NOMO-1 (cell line): Measurements from ENCODE around the gene MACIR.
A peak's percentile ranks its signal among the peaks of the same experiment; 100 is the strongest.
"Not testable (repeated sequence)": the region's sequence is repeated elsewhere in the genome, so short reads cannot be mapped to it uniquely, and the experiment has no call there.

Source experiments
- DNase-seq, 2 experiments: peaks; one replicate each; lab custom pipeline; 2025; ENCODE audit not compliant: unreplicated experiment in 2 of 2; lab: John Stamatoyannopoulos, UW

MACIR gene, protein sequence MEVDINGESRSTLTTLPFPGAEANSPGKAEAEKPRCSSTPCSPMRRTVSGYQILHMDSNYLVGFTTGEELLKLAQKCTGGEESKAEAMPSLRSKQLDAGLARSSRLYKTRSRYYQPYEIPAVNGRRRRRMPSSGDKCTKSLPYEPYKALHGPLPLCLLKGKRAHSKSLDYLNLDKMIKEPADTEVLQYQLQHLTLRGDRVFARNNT

DNA sequence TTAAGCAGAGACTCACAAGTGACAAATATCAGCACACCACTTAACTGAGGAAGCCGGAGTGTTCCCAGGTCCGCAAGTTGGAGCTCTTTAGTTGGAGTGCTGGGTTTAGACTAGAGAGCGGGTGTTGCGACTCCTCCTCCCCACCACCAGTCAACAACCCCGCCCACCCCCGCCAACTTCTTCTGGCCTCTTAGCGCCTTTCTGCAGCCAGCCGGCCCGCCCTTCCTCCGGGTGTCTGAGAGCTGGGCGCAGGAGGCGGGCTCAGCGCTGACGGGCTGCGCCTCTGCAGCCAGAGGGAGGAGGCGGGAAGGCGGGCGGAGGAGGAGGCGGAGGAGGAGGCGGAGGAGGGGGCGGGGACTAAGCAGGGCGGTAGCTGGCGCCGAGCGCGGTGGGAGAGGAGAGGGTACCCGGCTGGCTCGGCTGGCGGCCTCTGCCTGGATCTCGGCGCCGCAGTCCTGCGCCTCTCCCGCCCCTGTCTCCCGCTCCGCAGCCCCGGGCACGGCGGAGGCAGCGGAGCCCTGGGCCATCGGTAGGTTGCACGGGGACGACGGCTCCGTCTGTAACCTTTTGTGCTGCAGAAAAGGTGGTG, at the start of gene MACIR:
MACIR (plus strand) TSS at position 396 of the 589 bp plus-strand sequence. CDS start 17,157 bp downstream, outside the sequence.
- peak; percentile 94 to 98 for DNase-seq

DNA sequence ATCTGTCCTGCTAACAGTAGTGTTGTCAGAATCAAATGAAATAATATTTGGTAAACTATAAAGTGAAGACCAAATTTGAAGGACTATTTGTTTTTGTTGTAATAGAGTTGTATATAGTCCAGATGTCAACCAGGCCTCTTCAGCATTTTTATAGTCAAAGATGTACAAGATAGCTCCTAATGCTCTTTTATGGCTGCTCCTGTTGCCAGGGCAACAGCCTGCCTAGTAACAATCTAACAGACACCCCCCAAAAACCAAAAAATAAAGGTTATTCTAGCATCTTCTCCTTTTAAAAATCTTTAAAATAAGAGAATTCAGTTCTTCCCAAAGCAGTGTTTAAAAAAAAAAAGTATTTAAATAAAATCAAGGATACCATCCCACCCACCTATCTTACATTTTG, 49.5 kb upstream of the MACIR start:
- DNase-seq, result no peak

DNA sequence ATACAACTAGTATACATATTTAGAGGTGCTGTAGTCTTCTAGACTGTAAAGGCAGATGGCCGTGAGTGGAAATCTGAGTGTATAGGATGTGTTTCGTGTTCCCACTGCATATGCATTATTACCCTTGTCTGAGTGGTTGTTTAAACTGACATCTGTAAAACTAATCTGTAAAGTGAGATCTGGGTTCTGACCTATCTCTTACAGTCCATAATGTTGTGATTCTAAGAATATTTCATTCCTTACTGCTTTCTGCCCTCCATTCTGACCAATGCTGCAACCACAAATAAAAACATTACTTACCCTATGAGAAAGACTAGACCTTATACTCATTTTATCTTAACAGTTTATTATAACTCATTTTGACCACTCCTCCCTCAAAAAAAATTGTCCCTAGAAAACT, 47.6 kb upstream of the MACIR start:
- DNase-seq, result no peak

DNA sequence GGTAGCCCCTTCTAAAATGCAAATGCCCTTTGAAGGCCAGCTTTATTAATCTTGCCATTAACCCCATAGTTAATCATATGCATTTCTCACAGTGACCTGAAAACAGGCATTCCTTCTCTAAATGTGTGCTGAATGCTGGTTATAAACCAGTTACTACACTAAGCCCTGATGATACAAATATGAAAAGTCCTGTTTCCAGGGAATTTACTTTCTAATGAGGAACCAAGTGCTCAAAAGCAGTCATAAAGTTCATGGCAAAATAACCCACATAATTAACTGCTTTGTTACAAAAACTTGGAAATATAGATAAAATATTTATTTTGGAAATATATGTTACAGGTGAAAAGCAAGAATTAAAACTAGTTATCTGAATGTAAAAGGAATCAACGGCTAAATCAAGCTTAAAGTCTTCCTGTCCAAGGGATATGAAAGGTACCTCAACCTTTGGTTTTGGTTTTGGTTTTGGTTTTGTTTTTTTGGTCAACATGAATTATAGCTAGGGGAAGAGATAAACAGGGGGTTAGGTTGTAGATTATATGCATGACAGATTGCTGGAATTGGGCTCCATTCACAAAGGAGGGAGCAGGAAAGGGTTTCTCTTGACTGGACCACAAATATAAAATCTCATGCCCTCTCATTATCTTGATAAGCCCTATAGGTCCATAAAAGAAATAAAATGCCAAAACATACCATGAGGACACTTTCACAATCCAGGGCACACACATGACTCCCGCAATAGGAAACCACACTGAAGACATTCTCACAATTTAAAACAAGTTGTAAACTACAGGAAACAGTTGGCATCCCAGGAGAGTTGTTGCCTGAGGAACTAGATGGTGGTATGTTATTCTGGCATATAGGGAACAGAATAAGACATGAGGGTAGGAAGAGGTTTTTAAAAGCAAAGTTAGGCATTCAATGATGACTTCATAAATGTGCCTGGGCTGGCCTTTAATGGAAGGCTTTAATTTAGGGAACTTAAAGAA, 46.7 kb upstream of the MACIR start:
- DNase-seq, result peak; percentile 12 to 59

DNA sequence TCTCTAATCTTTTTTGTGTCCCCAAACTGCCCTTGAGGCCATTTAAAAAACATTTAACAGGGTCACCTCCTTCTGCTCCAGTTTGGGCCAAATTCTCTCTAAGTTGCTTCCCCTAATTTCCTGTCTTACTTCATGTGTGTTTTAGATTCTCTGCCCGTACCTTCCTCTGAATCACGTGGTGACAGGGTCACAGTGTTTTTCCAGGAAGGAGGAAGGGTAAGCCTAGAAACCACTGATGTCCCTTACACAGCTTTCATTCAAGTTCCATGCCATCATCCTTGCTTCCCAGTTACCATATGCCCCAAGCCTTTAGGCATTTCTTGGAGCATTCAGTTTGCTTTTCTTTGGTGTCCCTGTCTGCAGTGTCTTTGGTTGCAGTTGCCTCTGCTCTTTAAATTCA, 42.4 kb upstream of the MACIR start:
- DNase-seq, result peak; percentile 3 to 10

DNA sequence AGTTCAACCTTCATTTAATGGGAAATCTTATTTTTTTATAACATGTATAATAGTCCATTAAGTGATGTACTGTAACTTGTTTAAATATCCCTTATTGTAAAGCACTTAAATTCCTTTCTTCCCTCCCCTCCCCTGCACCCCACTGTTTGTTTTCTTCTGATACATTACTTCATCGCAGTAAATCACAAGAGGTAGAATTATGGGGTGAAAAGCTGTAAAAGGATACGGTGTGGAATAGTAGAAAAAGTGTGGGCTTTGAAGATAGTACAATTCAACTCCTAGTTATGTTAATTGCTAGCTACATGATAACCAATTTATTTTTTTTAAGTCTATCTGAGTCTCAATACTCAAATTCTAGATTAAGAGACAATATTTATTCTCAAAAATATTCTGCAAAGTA, 41.9 kb upstream of the MACIR start:
- no peak for DNase-seq

DNA sequence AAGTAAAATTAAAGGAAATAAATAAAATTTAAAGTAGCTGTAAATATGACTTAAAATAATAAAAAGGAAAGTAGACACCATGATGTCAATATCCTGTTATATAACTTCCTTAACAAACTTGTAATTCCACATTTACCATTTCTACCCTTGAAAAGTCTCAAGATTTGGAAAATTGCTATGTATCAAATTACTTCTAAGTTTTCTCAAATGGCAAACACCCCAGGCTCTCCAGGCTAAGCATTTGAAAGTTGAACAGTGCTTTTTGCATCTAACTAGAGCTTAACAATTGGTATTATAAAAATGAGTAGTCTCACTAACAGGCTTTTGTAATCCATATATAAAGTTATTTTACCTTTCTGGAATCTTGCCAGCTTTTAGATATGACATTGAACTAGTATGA, 41.5 kb upstream of the MACIR start:
- no peak for DNase-seq

DNA sequence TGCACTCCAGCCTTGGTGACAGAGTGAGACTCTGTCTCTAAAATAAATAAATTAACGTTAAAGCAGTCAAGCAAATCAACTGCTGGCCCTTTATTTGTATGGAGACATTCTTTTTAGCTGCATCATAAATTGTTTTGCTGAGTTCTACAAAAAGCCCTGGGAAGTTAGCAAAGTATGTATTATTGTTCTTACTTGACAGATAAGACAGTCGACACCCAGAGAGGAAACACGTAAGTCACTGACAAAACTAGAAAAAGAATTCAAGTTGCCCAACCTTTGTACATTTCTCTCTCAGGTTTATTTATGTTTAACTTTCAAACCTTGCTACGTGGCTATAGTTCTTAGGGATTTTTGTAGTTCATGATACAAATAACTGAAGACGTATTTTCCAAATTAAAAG, 40.4 kb upstream of the MACIR start:
- DNase-seq, result no peak

DNA sequence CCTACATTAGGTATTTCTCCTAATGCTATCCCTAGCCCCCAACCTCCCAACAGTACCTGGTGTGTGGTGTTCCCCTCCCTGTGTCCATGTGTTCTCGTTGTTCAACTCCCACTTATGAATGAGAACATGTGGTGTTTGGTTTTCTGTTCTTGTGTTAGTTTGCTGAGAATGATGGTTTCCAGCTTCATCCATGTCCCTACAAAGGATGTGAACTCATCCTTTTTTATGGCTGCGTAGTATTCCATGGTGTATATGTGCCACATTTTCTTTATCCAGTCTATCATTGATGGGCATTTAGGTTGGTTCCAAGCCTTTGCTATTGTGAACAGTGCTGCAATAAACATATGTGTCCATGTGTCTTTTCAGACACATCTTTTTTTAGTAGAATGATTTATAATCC, 39.5 kb upstream of the MACIR start:
- not testable (repeated sequence) for DNase-seq

DNA sequence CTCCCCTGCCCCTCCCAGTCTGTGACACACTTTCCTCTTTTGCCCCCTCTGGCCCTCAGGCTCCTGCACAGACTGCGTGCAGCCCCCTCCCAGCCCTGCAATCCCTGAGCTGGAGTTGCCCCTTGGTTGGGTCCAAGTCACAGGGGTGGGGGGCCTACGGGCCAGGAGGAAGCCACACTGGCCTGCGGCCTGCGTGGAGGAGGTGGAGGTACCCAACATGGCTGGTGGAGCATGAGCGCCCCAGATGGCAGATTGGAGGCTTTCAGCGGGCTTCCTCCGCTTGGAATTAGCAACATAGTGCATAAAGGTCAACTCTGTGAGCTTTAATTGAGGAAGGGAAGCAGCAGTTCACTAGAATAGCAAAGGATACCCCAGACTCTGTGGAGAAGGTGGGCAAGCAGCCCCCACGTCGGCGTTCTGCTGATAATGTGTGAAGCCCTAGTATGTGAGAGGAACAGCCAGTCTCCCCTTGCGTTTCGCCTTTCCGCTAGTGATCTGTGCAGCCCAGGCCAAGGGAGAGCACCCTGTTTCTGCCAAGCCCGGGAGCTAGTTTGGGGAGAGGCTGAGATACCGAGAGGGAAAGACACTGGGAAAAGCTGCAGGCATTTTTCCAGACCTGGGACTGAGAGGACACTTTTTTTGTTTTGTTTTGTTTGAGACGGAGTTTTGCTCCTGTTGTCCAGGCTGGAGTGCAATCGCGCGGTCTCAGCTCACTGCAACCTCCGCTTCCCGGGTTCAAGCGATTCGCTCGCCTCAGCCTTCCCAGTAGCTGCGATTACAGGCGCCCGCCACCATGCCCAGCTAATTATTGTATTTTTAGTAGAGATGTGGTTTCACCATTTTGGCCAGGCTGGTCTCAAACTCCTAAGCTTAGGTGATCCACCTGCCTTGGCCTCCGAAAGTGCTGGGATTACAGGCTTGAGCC, 35.3 kb upstream of the MACIR start:
- DNase-seq, result no peak

DNA sequence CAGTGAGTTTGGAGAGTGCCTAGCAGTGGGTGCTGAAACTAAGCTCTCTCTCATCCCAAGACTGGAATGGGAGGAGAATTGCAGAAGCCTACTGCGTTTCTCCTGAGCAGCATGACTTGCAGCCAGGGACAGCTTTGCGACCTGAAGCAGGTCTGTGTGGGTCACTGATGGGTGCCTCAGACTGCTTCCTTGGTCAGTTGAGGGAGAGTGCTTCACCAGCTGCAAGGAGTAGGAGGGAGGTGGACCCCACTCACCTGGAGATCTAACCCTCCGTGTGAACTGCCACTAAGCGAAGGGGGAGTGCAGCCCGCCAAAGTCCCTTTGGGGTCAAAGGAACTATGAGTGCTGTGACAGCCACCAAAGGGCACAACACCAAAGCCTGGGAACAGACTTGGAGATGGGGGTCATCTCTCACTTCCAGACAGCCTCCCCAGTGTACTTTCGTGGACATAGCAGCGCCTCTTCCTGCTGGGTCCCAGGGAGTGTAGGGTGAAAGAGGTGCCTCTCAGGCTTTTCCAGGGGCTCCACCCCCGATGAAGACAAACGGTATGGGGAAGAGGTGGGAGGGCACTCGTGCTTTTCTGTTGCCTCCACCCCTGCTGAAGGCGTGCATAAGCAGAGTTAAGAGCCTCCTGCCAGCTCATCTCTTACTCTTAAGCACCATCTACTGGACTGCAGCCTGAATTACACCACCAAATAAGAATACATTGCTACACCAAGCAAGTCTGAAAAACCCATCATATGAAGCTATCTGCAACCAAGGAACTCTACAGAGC, 34.3 kb upstream of the MACIR start:
- DNase-seq, result peak; percentile 76 to 84

DNA sequence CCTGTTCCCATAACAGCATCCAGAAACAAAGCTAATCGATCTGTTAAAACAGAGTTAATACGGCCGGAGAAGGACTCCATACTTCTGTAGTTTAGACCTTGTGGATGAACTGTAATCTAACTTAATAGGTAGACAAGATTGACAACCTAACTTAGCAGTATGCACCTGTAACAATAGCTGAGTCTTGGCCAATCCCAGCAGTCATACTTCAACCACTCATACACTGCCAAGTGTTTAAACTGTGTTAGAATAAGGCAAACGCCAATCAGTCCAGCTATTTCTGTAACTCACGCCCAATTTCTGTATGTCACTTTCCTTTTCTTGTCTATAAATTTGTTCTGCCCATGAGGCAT, 33.7 kb upstream of the MACIR start:
- DNase-seq, result no peak

DNA sequence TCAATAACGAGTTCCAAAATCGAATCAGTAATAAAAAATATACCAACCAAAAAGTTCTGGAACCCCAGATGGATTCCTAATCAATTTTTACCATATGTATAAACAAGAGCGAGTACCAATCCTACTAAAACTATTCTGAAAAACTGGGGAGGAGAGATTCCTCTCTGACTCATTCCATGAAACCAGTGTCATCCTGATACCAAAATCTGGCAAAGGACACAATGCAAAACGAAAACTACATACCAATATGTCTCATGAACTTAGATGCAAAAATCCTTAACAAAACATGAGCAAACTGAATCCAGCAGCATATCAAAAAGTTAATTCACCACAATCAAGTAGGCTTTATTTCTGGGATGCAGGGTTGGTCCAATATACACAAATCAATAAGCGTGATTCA, 30.5 kb upstream of the MACIR start:
- DNase-seq, result no peak

DNA sequence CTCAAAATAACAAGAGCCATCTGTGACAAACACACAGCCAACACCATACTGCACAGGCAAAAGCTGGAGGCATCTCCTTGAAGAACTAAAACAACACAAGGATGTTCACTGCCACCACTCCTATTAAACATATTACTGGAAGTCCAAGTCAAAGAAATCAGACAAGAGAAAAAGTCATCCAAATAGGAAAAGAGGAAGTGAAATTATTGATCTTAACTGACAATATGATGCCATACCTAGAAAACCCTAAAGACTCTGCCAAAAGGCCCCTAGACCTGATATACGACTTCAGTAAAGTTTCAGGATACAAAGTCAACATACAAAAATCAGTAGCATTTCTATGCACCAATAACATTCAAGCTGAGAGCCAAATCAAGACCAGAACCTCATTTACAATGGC, 30.0 kb upstream of the MACIR start:
- peak; percentile 59 to 82 for DNase-seq

DNA sequence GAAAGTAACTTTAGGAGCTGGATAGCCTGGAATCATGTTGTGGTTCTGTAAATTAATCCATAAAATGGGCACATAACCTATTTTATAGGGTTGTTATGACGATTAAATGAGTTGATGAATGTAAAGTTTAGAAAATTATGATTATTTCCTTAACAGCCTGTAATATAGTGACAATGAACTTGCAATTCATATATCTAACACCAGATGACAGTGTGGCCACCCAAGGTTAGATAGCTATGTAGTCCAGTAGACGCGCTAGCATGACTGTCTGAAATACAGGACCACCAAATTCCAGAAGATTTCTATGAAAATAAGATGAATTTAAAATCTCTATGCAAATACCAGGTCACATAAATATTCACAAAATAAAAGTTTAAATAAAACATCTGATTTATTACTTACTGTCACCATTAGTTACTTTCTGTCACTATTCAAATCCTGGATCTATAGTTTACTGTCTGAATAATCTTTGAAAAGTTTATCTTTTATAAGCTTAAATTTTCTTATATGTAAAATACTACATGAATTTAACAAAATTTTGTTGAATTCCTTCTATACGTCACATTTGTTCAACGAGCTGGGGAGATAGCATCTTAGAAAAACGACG, 26.1 kb upstream of the MACIR start:
- DNase-seq, result no peak

DNA sequence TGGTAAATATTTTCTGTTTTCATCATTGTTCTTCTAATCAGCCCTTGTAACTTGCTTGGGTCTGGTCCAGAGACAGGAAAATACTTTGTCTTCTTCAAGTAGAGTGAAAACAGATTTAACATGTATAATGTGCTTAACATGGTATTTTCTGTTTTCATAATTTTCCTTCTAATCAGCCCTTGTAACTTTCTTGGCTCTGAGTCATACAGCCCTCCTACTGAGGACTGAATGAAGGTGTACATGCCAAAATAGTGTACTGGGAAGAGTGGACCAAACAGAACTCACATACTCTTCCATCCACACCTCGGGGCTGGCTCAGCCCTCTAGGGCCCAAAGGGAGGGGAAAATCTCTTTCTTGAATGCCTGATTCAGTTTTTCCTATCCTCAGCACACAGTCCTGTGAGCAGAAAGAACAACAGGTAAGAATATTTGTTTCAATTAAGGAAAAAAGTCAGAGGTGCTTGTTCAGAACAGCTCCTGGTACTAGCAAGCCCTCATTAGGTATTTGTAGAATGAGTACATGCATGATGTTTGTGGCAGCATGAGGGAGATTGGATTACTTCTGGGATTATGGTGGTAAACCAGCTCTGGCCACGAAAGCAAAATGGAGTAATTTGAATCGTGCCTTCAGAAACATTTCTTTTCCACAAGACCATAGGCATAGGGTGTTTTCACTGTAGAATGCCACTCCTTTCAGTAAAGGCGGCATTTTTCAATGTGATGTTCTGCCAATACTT, 24.2 kb upstream of the MACIR start:
- no peak for DNase-seq

DNA sequence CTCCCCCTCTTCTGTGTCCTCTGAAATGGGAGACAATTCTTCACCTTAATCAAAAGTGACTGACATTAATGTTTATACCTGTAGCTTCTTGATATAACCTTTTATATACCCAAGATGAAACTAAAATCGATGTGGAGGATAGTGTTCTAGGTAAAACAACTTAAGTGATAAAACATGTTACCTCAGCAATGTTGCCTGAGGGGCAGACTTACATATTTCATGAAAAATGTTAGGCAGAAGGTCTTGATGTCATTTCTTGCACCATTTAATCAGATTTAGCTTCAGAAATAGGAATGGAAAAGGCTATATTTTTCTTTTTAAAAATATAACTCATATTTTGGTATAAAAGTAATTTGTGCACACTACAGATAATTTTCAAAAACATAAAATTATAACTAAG, 22.7 kb upstream of the MACIR start:
- no peak for DNase-seq

DNA sequence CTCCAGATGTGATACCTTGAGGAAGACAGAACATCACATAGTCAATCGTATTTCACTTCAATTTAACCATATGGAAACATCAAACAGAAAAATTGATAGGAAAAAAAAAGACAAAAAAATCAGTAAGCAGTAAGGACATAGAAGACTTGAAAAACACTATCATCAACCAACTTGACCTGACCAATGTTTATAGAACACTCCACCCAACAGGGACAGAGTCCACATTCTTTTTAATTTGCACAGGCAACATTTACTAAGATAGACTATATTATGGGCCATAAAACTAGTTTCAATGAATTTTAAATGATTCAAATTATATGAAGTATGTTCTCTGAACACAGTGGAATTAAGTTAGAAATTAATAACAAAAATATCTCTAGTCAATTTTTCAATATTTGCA, 20.8 kb upstream of the MACIR start:
- no peak for DNase-seq

DNA sequence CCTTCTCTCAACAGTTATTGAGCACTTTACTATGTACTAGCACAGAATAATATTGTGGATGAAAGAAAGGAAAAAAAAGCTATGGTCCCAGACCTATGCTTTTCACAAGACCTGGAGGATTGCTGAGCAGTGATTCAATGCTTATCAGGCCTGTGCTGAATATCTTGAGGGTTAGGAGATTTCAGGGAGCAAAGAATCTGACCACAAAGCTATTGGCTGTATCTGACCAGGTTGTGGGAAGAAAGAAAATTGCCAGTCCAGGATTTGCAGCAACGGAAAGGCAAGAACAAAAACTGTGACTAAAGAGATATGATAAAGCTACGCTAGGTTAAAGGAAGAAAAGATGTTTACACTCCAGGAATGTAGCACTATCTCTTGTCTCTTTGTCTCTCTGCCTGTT, 14.9 kb upstream of the MACIR start:
- DNase-seq, result no peak
